Measurements from ENCODE around the gene PPP6R2. TPM values are rescaled to one million over a fixed set of nuclear protein-coding genes. Genes with fewer than 3 reads are reported as not detected.
"Not testable (repeated sequence)": the region's sequence is repeated elsewhere in the genome, so short reads cannot be mapped to it uniquely, and the experiment has no call there.

The PPP6R2 gene
- total and polyA plus RNA-seq, 7 donors: 15.0 to 64.5 (median 40.7) TPM

DNA sequence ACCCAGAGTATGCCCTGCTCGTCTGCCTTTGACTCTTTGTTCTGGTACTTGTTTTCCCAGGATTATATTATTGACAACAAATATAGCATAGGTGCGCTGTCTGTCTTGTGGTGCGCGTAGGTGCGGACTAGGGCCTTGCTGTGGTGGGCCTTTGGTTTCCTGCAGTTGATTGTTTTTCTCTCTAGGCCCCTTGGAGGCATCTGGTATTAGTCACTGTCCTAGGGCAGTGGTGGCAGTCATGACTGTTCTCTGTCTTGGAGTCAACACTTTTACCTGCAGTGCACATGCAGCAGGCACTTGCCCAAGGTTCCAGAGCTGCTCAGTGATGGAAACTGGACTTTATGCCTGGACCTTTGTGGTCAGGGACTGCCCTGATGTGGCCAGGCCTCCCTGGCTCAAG, 18.6 kb downstream of the PPP6R2 start:
- TF ChIP-seq POLR2A (IDR thresholded peaks at IDR 0.05): no peak
- no peak for TF ChIP-seq EP300 (IDR thresholded peaks at IDR 0.05)
- TF ChIP-seq, protein P1, sequence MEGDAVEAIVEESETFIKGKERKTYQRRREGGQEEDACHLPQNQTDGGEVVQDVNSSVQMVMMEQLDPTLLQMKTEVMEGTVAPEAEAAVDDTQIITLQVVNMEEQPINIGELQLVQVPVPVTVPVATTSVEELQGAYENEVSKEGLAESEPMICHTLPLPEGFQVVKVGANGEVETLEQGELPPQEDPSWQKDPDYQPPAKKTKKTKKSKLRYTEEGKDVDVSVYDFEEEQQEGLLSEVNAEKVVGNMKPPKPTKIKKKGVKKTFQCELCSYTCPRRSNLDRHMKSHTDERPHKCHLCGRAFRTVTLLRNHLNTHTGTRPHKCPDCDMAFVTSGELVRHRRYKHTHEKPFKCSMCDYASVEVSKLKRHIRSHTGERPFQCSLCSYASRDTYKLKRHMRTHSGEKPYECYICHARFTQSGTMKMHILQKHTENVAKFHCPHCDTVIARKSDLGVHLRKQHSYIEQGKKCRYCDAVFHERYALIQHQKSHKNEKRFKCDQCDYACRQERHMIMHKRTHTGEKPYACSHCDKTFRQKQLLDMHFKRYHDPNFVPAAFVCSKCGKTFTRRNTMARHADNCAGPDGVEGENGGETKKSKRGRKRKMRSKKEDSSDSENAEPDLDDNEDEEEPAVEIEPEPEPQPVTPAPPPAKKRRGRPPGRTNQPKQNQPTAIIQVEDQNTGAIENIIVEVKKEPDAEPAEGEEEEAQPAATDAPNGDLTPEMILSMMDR (IDR thresholded peaks at IDR 0.05): no peak
- TF ChIP-seq POLR2AphosphoS5 (IDR thresholded peaks at IDR 0.05): no peak
- H3K4me1 ChIP-seq: peaks cover 0 to 12% (median 9%) of the 10 kb centered on the region in 4 donors
- H3K27ac ChIP-seq: no peak overlapping the region
- DNase-seq: no peak
- H3K27me3 ChIP-seq: no peaks in the 10 kb centered on the region
- H3K36me3 ChIP-seq: peaks cover 0 to 11% (median 0%) of the 10 kb centered on the region in 4 donors
- WGBS, 2 donors: 82 to 89% methylated on average over 5 of the region's 5 CpGs
- H3K4me3 ChIP-seq: no peak overlapping the region
- H3K9me3 ChIP-seq: no peaks in the 10 kb centered on the region
- intact Hi-C loops (cut with DNase I): no loop called here

DNA sequence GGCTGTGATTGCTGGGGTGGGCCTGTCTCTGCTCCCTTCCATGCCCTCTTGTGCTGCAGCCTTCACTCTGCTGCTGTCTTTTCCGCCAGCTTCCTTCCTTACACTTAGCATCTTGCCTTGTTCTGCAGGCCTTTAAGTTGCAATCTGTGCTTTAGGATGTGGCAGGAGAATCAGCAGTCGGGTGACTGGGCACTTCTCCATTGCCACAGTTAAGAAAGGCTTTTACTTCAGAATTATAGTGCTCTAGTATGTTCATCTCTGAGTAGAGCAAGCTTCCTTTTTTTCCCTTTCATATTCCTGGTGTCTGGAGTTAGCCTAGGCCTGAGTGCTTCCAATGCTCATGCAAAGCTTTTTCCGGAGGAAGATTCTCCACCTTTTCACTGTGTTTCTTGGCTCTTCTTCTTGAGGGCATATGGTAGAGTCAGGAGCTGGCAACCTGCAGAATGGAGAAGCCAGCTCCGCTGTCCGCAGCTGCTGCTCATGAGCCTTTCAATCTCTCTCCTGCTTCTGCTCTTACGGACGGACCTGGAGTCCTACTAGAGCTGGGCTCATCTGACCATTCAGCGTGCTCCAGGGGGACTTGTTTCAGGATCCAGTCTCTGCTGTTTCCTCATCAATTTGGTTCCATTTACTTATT, 20.2 kb downstream of the PPP6R2 start:
- Histone ChIP-seq H3K4me3 (no peak overlapping the region), H3K27ac (no peak overlapping the region), H3K4me1 (peaks cover 0 to 16% (median 11%) of the 10 kb centered on the region in 4 donors), H3K27me3 (no peaks in the 10 kb centered on the region), H3K36me3 (peaks cover 0 to 15% (median 0%) of the 10 kb centered on the region in 4 donors), H3K9me3 (no peaks in the 10 kb centered on the region)
- intact Hi-C loops (cut with DNase I): no loop called here
- TF ChIP-seq EP300 (IDR thresholded peaks at IDR 0.05): no peak
- no peak for TF ChIP-seq POLR2AphosphoS5 (IDR thresholded peaks at IDR 0.05)
- TF ChIP-seq, protein P1 (IDR thresholded peaks at IDR 0.05): no peak
- TF ChIP-seq POLR2A (IDR thresholded peaks at IDR 0.05): no peak
- DNase-seq: no peak
- WGBS, 2 donors: 93 to 95% methylated on average over 8 of the region's 8 CpGs

DNA sequence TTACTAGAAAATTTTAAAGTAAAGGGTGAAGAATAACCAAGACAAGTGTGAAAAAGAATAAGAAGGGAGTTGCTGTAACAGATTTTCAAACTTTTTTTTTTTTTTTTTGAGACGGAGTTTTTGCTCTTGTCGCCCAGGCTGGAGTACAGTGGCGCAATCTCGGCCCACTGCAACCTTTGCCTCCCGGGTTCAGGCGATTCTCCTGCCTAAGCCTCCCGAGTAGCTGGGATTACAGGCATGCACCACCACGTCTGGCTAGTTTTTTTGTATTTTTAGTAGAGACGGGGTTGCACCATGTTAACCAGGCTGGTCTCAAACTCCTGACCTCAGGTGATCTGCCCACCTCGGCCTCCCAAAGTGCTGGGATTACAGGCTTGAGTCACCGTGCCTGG, 20.7 kb downstream of the PPP6R2 start:
- H3K27me3 ChIP-seq; H3K4me3 ChIP-seq; H3K27ac ChIP-seq; H3K9me3 ChIP-seq; intact Hi-C loops (cut with DNase I); DNase-seq: not testable (repeated sequence)
- 94 to 96% methylated on average over 11 of the region's 11 CpGs for WGBS, 2 donors
- H3K4me1 ChIP-seq: peaks cover 0 to 16% (median 11%) of the 10 kb centered on the region in 4 donors
- H3K36me3 ChIP-seq: peaks cover 0 to 20% (median 2%) of the 10 kb centered on the region in 4 donors

DNA sequence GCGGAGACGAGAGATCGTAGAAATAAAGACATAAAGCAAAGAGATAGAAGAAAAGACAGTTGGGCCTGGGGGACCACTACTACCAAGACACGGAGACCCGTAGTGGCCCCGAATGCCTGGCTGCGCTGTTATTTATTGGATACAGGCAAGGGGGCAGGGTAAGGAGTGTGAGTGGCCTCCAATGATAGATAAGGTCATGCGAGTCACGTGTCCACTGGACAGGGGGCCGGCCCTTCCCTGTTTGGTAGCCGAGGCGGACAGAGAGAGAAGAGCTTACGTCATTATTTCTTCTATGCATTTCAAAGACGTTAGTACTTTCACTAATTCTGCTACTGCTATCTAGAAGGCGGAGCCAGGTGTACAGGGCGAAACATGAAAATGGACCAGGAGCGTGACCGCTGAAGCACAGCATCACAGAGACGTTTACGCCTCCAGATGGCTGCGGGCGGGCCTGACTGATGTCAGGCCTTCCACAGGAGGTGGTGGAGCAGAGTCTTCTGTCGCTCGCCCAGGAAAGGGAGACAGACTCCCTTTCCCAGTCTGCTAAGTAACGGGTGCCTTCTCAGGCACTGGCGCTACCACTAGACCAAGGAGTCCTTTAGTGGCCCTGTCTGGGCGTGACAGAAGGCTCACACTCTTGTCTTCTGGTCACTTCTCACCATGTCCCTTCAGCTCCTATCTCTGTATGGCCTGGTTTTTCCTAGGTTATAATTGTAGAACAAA, 24.8 kb downstream of the PPP6R2 start:
- intact Hi-C loops (cut with DNase I): no loop called here
- Histone ChIP-seq H3K4me1 (peaks cover 0 to 16% (median 11%) of the 10 kb centered on the region in 4 donors), H3K27ac (no peak overlapping the region), H3K9me3 (no peaks in the 10 kb centered on the region), H3K36me3 (peaks cover 2 to 36% (median 9%) of the 10 kb centered on the region in 4 donors), H3K27me3 (no peaks in the 10 kb centered on the region), H3K4me3 (no peak overlapping the region)
- TF ChIP-seq POLR2AphosphoS5 (IDR thresholded peaks at IDR 0.05) (no peak), EP300 (IDR thresholded peaks at IDR 0.05) (no peak), POLR2A (IDR thresholded peaks at IDR 0.05) (no peak)
- TF ChIP-seq, protein P1 (IDR thresholded peaks at IDR 0.05): no peak
- DNase-seq: no peak
- 96% methylated on average over 27 of the region's 27 CpGs for WGBS, 2 donors

DNA sequence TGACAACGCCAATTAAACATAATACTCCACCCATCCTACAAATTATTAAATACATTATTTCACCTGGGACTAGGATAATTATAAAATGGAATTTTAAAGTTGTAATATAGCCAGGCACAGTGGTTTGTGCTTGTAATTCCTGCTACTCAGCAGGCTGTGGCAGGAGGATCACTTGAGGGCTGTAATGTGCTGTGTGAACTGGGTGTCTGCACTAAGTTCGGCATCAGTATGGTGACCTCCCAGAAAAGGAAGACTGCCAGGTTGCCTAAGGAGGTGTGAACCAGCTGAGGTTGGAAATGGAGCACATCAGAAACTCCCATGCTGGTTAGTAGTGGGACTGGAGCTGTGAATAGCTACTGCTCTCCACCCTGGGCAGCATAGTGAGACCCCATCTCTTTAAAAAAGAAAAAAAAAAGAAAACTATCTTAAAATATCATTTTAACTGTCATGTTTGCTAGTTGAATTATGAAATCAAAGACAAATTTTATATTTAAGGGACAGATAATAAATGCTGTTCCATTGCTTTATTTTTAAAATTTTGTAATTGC, 28.0 kb downstream of the PPP6R2 start:
- Histone ChIP-seq H3K4me3 (no peak overlapping the region), H3K27me3 (no peaks in the 10 kb centered on the region), H3K27ac (no peak overlapping the region), H3K36me3 (peaks cover 3 to 65% (median 15%) of the 10 kb centered on the region in 4 donors), H3K4me1 (peaks cover 0 to 9% (median 7%) of the 10 kb centered on the region in 4 donors), H3K9me3 (no peaks in the 10 kb centered on the region)
- TF ChIP-seq, protein P1 (IDR thresholded peaks at IDR 0.05): no peak
- no peak for TF ChIP-seq POLR2A (IDR thresholded peaks at IDR 0.05)
- TF ChIP-seq EP300 (IDR thresholded peaks at IDR 0.05): no peak
- TF ChIP-seq POLR2AphosphoS5 (IDR thresholded peaks at IDR 0.05): no peak
- WGBS, 2 donors: 97 to 100% methylated on average over 2 of the region's 2 CpGs
- intact Hi-C loops (cut with DNase I): no loop called here
- no peak for DNase-seq
